K562 (cell line): ENCODE data around the gene PIGV. TPM values are rescaled to one million over a fixed set of nuclear protein-coding genes. Genes with fewer than 3 reads are reported as not detected.
A peak's percentile ranks its signal among the peaks of the same experiment; 100 is the strongest.

Experiments
- HNRNPH1 ChIP-seq: fragments of 200-400 bp; formaldehyde crosslinking; optimal IDR thresholded peaks from 2 replicates; pipeline ENCODE3; 2017; ENCODE audit warnings: low read depth, mild to moderate bottlenecking, low read length, moderate library complexity
- IRF2 ChIP-seq: sonication (generic); formaldehyde crosslinking; IDR thresholded peaks from 2 replicates; pipeline ENCODE4 v1.8.1; 2022; ENCODE audit warnings: mild to moderate bottlenecking, missing genetic modification reagents
- ZBTB7A ChIP-seq: IDR thresholded peaks from 2 replicates; pipeline ENCODE4 v1.6.1; 2011; ENCODE audit warnings: low read depth, mild to moderate bottlenecking, low read length, moderate library complexity, borderline replicate concordance; ENCODE audit not compliant: control insufficient read depth
- ZNF197 ChIP-seq: fragments of 200-800 bp; sonication (Bioruptor generic); IDR thresholded peaks from 2 replicates; pipeline ENCODE4 v1.6.1; 2016; ENCODE audit warnings: low read depth, missing genetic modification characterization, missing compliant biosample characterization
- polyA plus RNA-seq, 8 experiments: library from polyadenylated mRNA; depleted of rRNA in 4 of 8; stranded (reverse) in 5 of 8; unstranded in 3 of 8; fragments of >200 nt; fragmentation: Nextera tagmentation in 2 of 8; fragmentation: Illumina TruSeq in 1 of 8; extraction: Ambion mirVana in 2 of 8; extraction: Trizol in 1 of 8; gene quantifications; 2 replicates each; pipeline versions ENCODE4 v1.2.1 to v1.2.3, GENCODE V29; 2011 to 2014; ENCODE audit warnings: inconsistent platforms in 1 of 8, missing spikeins in 1 of 8
- total RNA-seq, 7 experiments: library from RNA; depleted of rRNA in 6 of 7; stranded (reverse); fragments of >200 nt in 6 of 7; fragmentation: Illumina TruSeq in 2 of 7; extraction: Trizol in 2 of 7; gene quantifications; 2 replicates each; pipeline versions ENCODE4 v1.2.1 to v1.2.3, GENCODE V29; 2011 to 2021; ENCODE audit warnings: low replicate concordance in 1 of 7
- TF ChIP-seq, protein P1 (sequence below), 2 experiments: fragments of 450-650 bp; IDR thresholded peaks; 2 replicates each; pipeline ENCODE4 v1.6.1; 2018; ENCODE audit warnings: mild to moderate bottlenecking in 2 of 2, low read depth in 1 of 2; ENCODE audit not compliant: partially characterized antibody in 2 of 2
- TF ChIP-seq, protein P2 (sequence below): sonication (generic); formaldehyde crosslinking; IDR thresholded peaks from 2 replicates; pipeline ENCODE4 v1.8.1; 2023; ENCODE audit warnings: mild to moderate bottlenecking, missing genetic modification reagents
- TF ChIP-seq, protein P3 (sequence below), 2 experiments: fragments of 450-650 bp in 1 of 2; IDR thresholded peaks; 2 replicates each; pipeline ENCODE4 v1.6.1; 2011 to 2017; ENCODE audit warnings: low read depth in 2 of 2, antibody characterized with exemption in 1 of 2, borderline replicate concordance in 1 of 2, low read length in 1 of 2, mild to moderate bottlenecking in 1 of 2, mixed read lengths in 1 of 2; ENCODE audit not compliant: control insufficient read depth in 1 of 2

Gene PIGV
- total and polyA plus RNA-seq, 9 of the 15 experiments (the other 6 are each of a cell fraction or from before 2014, with no cell fraction given): 8.4 to 21.8 (median 11.7) TPM

DNA sequence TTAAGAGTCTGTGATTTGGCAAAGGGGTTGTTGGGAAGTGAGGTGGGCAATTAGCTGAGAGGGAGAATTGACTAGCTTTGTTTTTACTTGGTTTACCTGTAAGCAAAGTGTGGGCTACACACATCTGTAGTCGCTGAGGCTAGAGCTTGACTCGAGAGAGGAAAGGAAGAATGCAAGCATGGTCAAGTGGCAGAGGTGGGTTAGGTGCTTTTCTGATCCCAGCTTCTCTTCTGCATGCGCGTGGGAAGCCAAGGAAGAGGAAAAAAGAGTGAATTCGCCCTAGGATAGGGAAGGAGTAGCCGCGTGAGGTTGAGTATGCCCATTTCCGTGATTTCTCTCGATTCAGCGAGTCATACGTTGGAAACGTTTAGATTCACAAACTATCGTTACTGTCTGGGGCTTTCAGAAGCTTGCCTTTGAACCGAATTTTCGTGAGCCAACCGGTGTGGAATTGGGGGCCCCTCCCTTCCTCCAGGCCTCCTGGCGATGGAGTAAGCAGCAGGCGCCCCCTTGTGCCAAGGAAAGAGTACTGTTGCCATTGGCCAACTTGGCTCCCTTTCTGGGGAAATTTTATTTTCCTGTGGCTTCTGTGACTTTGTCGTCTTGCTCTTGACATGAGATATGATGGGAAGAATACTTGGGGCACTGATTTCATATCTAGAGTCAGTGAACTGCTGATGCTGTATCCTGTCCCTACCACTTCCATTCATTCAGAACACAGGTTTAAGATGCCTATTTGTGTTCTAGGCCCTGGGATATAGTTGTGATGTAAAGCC lies 1.3 kb downstream of the PIGV start (continued):
- TF ChIP-seq, protein P1, sequence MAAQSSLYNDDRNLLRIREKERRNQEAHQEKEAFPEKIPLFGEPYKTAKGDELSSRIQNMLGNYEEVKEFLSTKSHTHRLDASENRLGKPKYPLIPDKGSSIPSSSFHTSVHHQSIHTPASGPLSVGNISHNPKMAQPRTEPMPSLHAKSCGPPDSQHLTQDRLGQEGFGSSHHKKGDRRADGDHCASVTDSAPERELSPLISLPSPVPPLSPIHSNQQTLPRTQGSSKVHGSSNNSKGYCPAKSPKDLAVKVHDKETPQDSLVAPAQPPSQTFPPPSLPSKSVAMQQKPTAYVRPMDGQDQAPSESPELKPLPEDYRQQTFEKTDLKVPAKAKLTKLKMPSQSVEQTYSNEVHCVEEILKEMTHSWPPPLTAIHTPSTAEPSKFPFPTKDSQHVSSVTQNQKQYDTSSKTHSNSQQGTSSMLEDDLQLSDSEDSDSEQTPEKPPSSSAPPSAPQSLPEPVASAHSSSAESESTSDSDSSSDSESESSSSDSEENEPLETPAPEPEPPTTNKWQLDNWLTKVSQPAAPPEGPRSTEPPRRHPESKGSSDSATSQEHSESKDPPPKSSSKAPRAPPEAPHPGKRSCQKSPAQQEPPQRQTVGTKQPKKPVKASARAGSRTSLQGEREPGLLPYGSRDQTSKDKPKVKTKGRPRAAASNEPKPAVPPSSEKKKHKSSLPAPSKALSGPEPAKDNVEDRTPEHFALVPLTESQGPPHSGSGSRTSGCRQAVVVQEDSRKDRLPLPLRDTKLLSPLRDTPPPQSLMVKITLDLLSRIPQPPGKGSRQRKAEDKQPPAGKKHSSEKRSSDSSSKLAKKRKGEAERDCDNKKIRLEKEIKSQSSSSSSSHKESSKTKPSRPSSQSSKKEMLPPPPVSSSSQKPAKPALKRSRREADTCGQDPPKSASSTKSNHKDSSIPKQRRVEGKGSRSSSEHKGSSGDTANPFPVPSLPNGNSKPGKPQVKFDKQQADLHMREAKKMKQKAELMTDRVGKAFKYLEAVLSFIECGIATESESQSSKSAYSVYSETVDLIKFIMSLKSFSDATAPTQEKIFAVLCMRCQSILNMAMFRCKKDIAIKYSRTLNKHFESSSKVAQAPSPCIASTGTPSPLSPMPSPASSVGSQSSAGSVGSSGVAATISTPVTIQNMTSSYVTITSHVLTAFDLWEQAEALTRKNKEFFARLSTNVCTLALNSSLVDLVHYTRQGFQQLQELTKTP (IDR thresholded peaks at IDR 0.05; ENCODE audit: low read depth in 1 of 2, partially characterized antibody in 2 of 2): no peak
- no peak for TF ChIP-seq HNRNPH1
- TF ChIP-seq ZNF197: peak; percentile 30; the same call in 1 of the 2 replicates
- no peak for TF ChIP-seq ZBTB7A
- TF ChIP-seq, protein P2, sequence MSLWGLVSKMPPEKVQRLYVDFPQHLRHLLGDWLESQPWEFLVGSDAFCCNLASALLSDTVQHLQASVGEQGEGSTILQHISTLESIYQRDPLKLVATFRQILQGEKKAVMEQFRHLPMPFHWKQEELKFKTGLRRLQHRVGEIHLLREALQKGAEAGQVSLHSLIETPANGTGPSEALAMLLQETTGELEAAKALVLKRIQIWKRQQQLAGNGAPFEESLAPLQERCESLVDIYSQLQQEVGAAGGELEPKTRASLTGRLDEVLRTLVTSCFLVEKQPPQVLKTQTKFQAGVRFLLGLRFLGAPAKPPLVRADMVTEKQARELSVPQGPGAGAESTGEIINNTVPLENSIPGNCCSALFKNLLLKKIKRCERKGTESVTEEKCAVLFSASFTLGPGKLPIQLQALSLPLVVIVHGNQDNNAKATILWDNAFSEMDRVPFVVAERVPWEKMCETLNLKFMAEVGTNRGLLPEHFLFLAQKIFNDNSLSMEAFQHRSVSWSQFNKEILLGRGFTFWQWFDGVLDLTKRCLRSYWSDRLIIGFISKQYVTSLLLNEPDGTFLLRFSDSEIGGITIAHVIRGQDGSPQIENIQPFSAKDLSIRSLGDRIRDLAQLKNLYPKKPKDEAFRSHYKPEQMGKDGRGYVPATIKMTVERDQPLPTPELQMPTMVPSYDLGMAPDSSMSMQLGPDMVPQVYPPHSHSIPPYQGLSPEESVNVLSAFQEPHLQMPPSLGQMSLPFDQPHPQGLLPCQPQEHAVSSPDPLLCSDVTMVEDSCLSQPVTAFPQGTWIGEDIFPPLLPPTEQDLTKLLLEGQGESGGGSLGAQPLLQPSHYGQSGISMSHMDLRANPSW (CRISPR knock-in tag): peak; percentile 87; the same call in 1 of the 2 replicates
- no peak for TF ChIP-seq IRF2
- TF ChIP-seq, protein P3, sequence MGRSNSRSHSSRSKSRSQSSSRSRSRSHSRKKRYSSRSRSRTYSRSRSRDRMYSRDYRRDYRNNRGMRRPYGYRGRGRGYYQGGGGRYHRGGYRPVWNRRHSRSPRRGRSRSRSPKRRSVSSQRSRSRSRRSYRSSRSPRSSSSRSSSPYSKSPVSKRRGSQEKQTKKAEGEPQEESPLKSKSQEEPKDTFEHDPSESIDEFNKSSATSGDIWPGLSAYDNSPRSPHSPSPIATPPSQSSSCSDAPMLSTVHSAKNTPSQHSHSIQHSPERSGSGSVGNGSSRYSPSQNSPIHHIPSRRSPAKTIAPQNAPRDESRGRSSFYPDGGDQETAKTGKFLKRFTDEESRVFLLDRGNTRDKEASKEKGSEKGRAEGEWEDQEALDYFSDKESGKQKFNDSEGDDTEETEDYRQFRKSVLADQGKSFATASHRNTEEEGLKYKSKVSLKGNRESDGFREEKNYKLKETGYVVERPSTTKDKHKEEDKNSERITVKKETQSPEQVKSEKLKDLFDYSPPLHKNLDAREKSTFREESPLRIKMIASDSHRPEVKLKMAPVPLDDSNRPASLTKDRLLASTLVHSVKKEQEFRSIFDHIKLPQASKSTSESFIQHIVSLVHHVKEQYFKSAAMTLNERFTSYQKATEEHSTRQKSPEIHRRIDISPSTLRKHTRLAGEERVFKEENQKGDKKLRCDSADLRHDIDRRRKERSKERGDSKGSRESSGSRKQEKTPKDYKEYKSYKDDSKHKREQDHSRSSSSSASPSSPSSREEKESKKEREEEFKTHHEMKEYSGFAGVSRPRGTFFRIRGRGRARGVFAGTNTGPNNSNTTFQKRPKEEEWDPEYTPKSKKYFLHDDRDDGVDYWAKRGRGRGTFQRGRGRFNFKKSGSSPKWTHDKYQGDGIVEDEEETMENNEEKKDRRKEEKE (IDR thresholded peaks at IDR 0.05; ENCODE audit: borderline replicate concordance in 1 of 2, control insufficient read depth in 1 of 2, low read depth in 2 of 2, low read length in 1 of 2): 0 out of 4 replicates have a peak, but pooled peaks of 1 of the 2 experiments have one; percentile 53
